NCI-H1092 (cell line): ENCODE data around the gene ATG13.
"Not testable (repeated sequence)": the region's sequence is repeated elsewhere in the genome, so short reads cannot be mapped to it uniquely, and the experiment has no call there.

Source experiments
- DNase-seq: peaks from one replicate; lab custom pipeline; 2025; lab: John Stamatoyannopoulos, UW

ATG13 gene

DNA sequence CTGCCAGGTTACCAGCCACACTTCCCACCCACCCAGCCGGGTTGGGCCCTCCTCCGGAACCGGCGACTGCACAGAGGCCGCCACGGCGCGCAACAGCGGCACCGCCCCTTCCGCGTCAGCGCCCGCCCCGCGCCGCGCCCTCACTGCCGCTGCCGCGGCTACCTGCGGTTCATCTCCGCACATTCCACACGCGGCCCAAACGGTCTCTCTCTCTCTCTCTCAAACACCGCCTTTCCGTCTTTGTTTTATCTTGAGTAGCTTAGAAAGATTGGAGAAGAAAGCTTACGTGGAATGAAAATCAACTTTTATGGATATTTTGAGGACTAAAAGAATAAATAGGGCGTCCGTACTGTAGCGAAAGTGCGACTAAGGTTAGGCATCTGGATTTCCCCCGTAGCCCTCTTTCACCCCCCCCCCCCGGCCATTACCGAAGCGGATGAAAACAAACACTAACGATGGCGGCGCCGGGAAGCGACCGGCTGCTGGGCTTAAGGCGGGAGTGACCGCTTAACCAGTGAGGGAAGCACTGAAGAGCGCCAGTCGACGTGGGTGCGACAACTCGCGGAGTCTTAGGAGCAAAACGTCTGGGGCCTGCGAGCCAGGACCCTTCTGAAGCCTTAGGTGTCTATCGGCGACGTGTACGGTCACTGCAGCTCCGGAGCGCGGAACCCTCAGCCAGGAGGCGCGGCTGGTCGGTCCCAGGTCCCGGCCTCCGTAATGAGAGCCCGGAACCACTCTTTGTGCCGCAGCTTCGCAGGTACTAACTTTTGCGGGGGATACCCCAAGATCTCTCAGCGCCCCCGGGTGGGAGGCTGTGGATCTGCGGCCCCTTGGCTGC, at the start of gene ATG13, which contains the start of gene HARBI1:
ATG13 (plus strand) TSS at position 420 of the 838 bp plus-strand sequence. CDS start 26,739 bp downstream, outside the sequence.
HARBI1 (minus strand) TSS at position 94 of the 838 bp plus-strand sequence. CDS start 990 bp downstream, outside the sequence.
- peak; percentile 81 for DNase-seq

- DNase-seq = no peak
Measured at GRCh38 chr11:46570790-46571398, 46.5 kb upstream of the ATG13 start.

GRCh38 chr11:46574656-46575055, 42.7 kb upstream of the ATG13 start:
- no peak for DNase-seq

DNA sequence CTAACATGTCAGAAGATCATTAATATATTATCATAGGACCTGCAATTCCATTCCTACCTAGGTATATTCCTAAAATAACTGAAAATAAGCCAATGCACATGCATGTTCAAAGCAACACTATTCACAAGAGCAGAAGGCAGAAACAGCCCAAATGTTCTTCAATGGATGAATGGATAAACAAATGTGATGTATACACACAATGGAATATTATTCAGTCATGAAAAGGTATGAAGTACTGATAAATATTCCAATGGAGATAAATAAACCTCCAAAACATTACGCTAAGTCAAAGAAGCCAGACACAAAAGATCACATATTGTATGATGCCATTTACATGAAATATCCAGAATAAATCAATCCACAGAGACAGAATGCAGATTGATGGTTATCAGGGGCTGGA, 40.3 kb upstream of the ATG13 start:
- no peak for DNase-seq

- DNase-seq = no peak
Measured at GRCh38 chr11:46582588-46582987, 34.8 kb upstream of the ATG13 start.

DNA sequence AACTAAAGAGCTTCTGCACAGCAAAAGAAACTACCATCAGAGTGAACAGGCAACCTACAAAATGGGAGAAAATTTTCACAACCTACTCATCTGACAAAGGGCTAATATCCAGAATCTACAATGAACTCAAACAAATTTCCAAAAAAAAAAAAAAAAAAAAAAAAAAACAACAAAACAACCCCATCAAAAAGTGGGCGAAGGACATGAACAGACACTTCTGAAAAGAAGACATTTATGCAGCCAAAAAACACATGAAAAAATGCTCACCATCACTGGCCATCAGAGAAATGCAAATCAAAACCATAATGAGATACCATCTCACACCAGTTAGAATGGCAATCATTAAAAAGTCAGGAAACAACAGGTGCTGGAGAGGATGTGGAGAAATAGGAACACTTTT, 33.8 kb upstream of the ATG13 start:
- DNase-seq = not testable (repeated sequence)

DNA sequence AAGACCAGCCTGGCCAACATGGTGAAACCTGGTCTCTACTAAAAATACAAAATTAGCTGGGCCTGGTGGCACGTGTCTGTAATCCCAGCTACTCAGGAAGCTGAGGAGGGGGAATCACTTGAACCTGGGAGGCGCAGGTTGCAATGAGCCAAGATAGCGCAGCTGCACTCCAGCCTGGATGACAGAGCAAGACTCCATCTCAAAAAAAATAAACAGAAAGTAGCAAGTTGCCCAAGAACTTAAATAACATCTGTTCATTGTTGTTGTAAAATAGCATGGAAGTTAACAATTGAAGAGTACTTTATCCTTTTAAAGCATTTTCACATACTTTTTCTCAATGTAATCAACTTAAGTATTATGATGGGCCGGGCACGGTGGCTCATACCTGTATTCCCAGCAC, 29.2 kb upstream of the ATG13 start:
- no peak for DNase-seq

DNA sequence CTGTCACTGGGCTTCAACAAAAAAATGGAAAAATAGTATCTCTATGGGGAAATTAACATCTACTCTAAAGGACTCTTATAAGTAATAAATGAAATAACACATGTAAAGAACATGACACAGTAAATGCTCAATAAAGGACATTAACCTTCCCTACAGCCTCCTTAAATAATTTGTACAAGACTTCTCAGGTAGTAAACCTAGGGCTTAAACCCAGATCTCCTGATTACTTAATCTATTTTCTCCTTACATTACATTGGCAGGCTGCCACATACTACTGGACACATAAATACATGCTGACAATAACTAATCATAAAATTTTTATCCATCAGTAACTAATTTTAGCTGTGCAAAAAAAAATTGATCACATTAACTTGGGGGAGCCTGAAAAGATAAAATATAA, 28.4 kb upstream of the ATG13 start:
- DNase-seq = no peak

- DNase-seq = no peak
Measured at GRCh38 chr11:46590740-46591605, 26.4 kb upstream of the ATG13 start.

DNA sequence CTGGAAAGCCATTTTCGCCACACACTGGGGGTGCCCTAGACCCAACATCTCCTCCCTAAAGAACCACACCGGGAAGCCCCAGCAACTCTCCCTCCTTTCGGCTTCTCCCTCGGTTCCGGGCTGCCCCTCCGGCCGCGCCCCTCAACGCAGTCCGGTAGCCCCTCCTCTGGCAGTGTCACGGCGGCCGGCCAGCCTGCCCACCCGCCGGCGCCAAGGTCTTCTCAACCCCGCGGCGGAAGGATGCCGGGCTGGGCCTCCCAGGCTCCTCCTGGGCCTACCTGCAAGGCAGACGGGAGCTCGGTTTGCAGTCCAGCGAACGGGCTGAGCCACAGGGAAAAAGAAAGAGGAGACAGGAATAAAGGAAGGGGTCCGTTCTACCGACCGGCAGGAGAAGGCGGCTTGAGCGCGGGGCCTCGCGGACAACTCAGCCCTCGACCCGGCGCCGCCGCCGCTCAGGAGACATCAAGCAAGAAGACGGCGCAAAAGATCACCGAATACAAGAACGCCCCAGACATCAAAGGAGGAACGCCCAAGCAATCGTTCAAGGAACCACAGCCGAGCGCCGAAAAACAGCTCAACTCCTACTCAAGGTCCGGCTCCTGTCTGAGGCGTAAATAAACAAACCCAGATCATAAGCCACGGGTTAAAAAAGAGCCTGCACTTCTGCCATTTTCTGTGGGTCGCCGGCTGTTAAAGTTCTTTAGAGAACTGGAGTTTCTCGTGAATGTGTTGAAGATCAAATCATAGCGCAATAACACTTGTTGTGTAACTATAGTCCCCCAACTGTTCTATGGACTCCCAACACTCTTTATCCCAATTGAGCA, 23.6 kb upstream of the ATG13 start, which contains the start of gene AMBRA1:
AMBRA1 (minus strand) TSS at position 474 of the 824 bp plus-strand sequence. CDS start 45,643 bp downstream, outside the sequence.
- peak; percentile 84 for DNase-seq

DNA sequence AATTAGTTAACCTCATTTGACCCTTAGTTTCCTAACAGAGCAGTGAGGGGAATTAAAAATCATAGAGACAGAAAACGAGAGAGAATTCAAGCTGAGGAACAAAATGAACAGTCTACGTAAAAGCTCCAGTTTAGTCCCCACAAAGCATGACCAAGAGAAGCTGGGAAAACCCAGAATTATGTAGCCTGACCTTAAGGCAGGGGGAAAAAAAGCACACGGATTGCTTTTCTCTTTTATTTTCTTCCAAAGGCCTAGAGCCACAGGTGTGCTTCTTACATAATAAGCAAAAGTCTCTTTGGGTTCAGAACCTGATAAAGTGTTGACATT, 23.0 kb upstream of the ATG13 start:
- DNase-seq = no peak

- no peak for DNase-seq
Measured at GRCh38 chr11:46594785-46595184, 22.6 kb upstream of the ATG13 start.

DNA sequence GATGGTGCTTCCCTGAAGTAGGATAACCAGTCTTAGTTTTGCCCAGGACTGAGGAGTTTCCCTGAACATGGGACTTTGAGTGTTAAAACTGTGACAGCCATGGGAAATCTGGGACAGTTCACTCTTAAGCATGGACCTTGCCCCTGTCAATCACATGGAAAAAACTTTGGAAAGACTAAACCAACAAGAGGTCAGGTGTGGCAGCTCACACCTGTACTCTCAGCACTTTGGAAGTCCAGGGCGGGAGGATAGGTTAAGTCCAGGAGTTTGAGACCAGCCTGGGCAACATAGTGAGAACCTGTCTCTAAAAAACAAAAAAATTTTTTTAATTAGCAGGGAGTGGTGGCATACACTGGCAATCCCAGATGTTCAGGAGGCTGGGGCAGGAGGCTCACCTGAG, 20.2 kb upstream of the ATG13 start:
- DNase-seq = no peak

- no peak for DNase-seq
Measured at GRCh38 chr11:46597609-46598219, 19.6 kb upstream of the ATG13 start.

- DNase-seq = no peak
Measured at GRCh38 chr11:46599340-46600193, 17.8 kb upstream of the ATG13 start.

- no peak for DNase-seq
Measured at GRCh38 chr11:46600194-46600960, 17.0 kb upstream of the ATG13 start.

DNA sequence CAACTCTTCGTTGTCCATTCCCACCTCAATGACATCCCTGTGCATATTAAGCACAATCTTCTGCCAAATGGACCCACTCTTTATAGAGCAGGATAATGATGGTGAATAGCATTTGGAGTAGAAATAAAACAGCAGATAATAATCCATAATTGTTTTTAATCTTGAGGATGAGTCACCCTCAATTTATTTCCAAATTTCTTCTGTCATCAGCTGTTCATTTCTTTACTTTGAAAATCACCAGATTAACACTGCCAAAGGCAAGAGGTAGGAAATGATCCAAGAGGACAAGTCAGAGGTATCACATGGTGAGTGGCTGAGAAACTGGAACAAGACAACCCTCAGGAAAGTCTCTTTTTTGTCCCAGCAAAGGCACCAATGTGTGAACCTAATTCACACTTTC, 16.2 kb upstream of the ATG13 start:
- no peak for DNase-seq

- no peak for DNase-seq
Measured at GRCh38 chr11:46603704-46604308, 13.5 kb upstream of the ATG13 start.

DNA sequence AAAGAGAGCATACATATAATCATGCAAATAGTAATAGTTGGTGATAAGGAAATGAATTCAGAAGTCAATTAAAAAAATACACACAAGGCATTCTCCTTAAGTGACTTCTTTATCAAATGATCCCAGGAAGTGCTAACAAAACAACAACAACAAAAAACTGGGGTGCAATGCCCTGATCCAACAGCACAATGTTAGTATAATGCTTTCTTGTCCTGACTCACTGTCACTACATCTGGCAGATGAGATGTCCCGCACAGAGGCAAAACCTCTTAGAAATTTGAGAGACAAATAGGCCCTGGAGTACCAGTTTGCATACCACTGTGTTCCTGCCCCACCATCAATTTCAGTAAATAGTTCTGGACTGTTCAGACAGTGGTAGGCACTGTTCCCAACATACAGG, 12.6 kb upstream of the ATG13 start:
- DNase-seq = no peak
